NCI-H187 (cell line): Measurements from ENCODE around the gene COPS7A.
"Not testable (repeated sequence)": the region's sequence is repeated elsewhere in the genome, so short reads cannot be mapped to it uniquely, and the experiment has no call there.

Experiments used
- DNase-seq, 2 experiments: peaks; one replicate each; lab custom pipeline; 2025; lab: John Stamatoyannopoulos, UW

The COPS7A gene

GRCh38 chr12:6701078-6701768 lies 22.6 kb upstream of the COPS7A start:
- no peak for DNase-seq

- DNase-seq, result no peak
Measured at GRCh38 chr12:6703631-6704030, 20.2 kb upstream of the COPS7A start.

- DNase-seq, result not testable (repeated sequence)
Measured at GRCh38 chr12:6708351-6708750, 15.5 kb upstream of the COPS7A start.

- DNase-seq, result no peak
Measured at GRCh38 chr12:6708960-6709394, 14.9 kb upstream of the COPS7A start.

- not testable (repeated sequence) for DNase-seq
Measured at GRCh38 chr12:6716031-6716873, 7.6 kb upstream of the COPS7A start.

GRCh38 chr12:6716874-6717437 lies 6.9 kb upstream of the COPS7A start:
- no peak for DNase-seq

- DNase-seq, result no peak
Measured at GRCh38 chr12:6722863-6723262, 983 bp upstream of the COPS7A start.

- no peak for DNase-seq
Measured at GRCh38 chr12:6724409-6724797, 557 bp downstream of the COPS7A start.

GRCh38 chr12:6725350-6725749 lies 1.5 kb downstream of the COPS7A start:
- DNase-seq, result no peak

GRCh38 chr12:6729186-6729585 lies 5.3 kb downstream of the COPS7A start:
- no peak for DNase-seq

- no peak for DNase-seq
Measured at GRCh38 chr12:6730169-6730568, 6.3 kb downstream of the COPS7A start.

GRCh38 chr12:6734506-6735387 lies 10.9 kb downstream of the COPS7A start:
- DNase-seq, result no peak

GRCh38 chr12:6735448-6736191 lies 11.8 kb downstream of the COPS7A start:
- DNase-seq, result peak in 1 of 2 experiments; percentile 28

- DNase-seq, result no peak
Measured at GRCh38 chr12:6736754-6737153, 12.9 kb downstream of the COPS7A start.

- DNase-seq, result not testable (repeated sequence)
Measured at GRCh38 chr12:6742080-6742479, 18.2 kb downstream of the COPS7A start.

GRCh38 chr12:6742834-6743233 lies 19.0 kb downstream of the COPS7A start:
- no peak for DNase-seq

- not testable (repeated sequence) for DNase-seq
Measured at GRCh38 chr12:6743300-6743699, 19.5 kb downstream of the COPS7A start.

GRCh38 chr12:6745741-6746525 lies 22.1 kb downstream of the COPS7A start:
- DNase-seq, result no peak

GRCh38 chr12:6747216-6747615 lies 23.4 kb downstream of the COPS7A start:
- DNase-seq, result no peak

- no peak for DNase-seq
Measured at GRCh38 chr12:6748761-6749160, 24.9 kb downstream of the COPS7A start.
